ENCODE measurements around the gene CHEK2. TPM values are rescaled to one million over a fixed set of nuclear protein-coding genes. Genes with fewer than 3 reads are reported as not detected.

CHEK2 gene
- total RNA-seq, 1 donor from 2014 or later, result 8.3 TPM

- TF ChIP-seq, protein P1, sequence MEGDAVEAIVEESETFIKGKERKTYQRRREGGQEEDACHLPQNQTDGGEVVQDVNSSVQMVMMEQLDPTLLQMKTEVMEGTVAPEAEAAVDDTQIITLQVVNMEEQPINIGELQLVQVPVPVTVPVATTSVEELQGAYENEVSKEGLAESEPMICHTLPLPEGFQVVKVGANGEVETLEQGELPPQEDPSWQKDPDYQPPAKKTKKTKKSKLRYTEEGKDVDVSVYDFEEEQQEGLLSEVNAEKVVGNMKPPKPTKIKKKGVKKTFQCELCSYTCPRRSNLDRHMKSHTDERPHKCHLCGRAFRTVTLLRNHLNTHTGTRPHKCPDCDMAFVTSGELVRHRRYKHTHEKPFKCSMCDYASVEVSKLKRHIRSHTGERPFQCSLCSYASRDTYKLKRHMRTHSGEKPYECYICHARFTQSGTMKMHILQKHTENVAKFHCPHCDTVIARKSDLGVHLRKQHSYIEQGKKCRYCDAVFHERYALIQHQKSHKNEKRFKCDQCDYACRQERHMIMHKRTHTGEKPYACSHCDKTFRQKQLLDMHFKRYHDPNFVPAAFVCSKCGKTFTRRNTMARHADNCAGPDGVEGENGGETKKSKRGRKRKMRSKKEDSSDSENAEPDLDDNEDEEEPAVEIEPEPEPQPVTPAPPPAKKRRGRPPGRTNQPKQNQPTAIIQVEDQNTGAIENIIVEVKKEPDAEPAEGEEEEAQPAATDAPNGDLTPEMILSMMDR (IDR thresholded peaks at IDR 0.05), result no peak
- no peak for DNase-seq (ENCODE audit: low spot score)
- no peak overlapping the region for H3K4me3 Mint-ChIP-seq (ENCODE audit: unreplicated experiment)
- H3K36me3 Mint-ChIP-seq (ENCODE audit: low read depth), result no peaks in the 10 kb centered on the region
- H3K9me3 Mint-ChIP-seq (ENCODE audit: low read depth), result no peaks in the 10 kb centered on the region
- peaks cover 52% of the 10 kb centered on the region for H3K4me1 Mint-ChIP-seq (ENCODE audit: low read depth)
- H3K27me3 Mint-ChIP-seq (ENCODE audit: low read depth), result no peaks in the 10 kb centered on the region
- peak overlapping the region; percentile 45 for H3K27ac Mint-ChIP-seq (ENCODE audit: unreplicated experiment)
Measured at GRCh38 chr22:28715611-28716010, 26.0 kb downstream of the CHEK2 start.

DNA sequence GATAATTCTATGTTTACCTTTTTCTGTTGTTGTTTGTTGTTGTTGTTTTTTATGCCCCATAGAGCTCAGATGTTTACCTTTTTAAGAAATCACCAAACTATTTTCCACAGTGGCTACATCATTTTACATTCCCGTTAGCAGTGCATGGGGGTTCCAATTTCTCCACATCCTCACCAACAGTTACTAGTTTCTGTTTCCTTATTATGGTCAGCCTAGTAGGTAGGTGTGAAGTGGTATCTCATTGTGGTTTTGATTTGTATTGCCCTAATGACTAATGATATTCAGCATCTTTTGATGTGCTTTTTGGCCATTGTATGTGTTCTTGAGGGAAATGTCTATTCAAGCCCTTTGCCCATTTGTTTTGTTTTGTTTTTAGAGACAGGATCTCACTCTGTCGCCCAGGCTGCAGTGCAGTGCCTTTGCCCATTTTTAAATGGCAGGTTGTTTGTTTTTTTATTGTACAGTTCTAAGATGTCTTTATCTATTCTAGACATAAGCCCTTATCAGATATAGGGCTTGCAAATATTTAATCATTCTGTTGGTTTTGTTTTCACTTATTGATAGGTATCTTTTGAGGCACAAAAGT is 27.5 kb downstream of the CHEK2 start:
- no peaks in the 10 kb centered on the region for H3K9me3 Mint-ChIP-seq (ENCODE audit: low read depth)
- H3K27ac Mint-ChIP-seq (ENCODE audit: unreplicated experiment), result no peak overlapping the region
- TF ChIP-seq, protein P1 (IDR thresholded peaks at IDR 0.05), result no peak
- no peaks in the 10 kb centered on the region for H3K27me3 Mint-ChIP-seq (ENCODE audit: low read depth)
- H3K36me3 Mint-ChIP-seq (ENCODE audit: low read depth), result no peaks in the 10 kb centered on the region
- peaks cover 60% of the 10 kb centered on the region for H3K4me1 Mint-ChIP-seq (ENCODE audit: low read depth)
- H3K4me3 Mint-ChIP-seq (ENCODE audit: unreplicated experiment), result no peak overlapping the region
- no peak for DNase-seq (ENCODE audit: low spot score)

GRCh38 chr22:28711820-28712777 is 29.5 kb downstream of the CHEK2 start:
- Mint-ChIP-seq H3K27ac (ENCODE audit: unreplicated experiment) (peak overlapping the region; percentile 80), H3K36me3 (ENCODE audit: low read depth) (no peaks in the 10 kb centered on the region)

DNA sequence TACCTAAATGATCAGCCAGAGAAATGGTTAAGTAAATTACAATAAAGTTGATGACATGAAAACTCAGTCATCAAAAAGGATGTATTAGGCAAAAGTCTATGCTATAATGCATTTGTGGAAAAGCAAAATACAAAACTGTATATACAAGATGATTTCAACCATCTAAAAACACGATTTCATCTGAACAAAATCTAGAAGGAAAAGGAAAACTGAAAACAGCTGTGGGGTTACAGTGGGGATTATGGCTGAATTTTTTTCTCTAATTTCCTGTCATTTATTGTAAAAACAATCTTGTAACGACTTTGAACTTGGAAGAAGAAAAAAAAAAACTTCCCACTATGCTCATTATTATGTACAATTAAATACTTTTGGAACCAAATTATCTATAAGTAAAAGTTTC is 30.3 kb downstream of the CHEK2 start:
- DNase-seq (ENCODE audit: low spot score), result no peak
- Mint-ChIP-seq H3K9me3 (ENCODE audit: low read depth) (no peaks in the 10 kb centered on the region), H3K27me3 (ENCODE audit: low read depth) (no peaks in the 10 kb centered on the region), H3K36me3 (ENCODE audit: low read depth) (no peaks in the 10 kb centered on the region), H3K4me3 (ENCODE audit: unreplicated experiment) (no peak overlapping the region), H3K27ac (ENCODE audit: unreplicated experiment) (peak overlapping the region; percentile 80), H3K4me1 (ENCODE audit: low read depth) (peaks cover 57% of the 10 kb centered on the region)
- TF ChIP-seq, protein P1 (IDR thresholded peaks at IDR 0.05), result no peak

More at GRCh38 chr22:28711820-28712777, 29.5 kb downstream of the CHEK2 start:
- DNase-seq (ENCODE audit: low spot score), result no peak
- Mint-ChIP-seq H3K27me3 (ENCODE audit: low read depth) (no peaks in the 10 kb centered on the region), H3K4me1 (ENCODE audit: low read depth) (peaks cover 62% of the 10 kb centered on the region), H3K9me3 (ENCODE audit: low read depth) (no peaks in the 10 kb centered on the region), H3K4me3 (ENCODE audit: unreplicated experiment) (peak overlapping the region; percentile 36)
- TF ChIP-seq, protein P1 (IDR thresholded peaks at IDR 0.05), result peak; percentile 52

DNA sequence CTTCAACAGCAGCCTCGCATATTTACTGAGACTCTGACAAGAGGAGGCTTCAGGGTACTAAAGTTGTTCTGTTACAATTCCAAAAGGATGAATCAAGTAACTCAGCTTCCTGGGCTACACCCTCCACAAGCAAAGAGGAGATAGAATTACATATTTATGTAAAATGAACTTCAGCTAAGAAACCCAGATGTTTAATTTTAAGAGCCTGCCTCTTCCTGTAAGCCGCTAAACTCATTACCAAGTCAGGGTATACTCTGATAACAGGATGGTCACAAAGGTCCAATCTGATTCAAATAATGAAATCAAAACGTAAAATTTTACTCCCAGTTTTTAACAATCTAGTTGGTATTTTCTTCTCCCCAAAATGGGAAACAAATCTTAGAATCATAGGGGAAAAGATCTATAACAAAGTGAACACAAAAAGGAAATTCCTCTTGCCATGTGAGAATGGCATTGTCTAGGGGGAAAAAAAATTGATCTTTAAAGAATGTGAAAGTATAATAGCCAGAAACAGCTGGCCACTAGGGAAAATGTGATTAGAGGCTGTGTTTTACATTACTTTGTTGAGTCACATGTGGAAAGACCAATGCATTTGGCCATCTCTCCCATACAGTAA is 30.9 kb downstream of the CHEK2 start:
- Mint-ChIP-seq H3K27me3 (ENCODE audit: low read depth) (no peaks in the 10 kb centered on the region), H3K9me3 (ENCODE audit: low read depth) (no peaks in the 10 kb centered on the region)

More for the DNA sequence above, 30.9 kb downstream of the CHEK2 start:
- Mint-ChIP-seq H3K4me1 (ENCODE audit: low read depth) (peaks cover 50% of the 10 kb centered on the region), H3K27ac (ENCODE audit: unreplicated experiment) (peak overlapping the region; percentile 73), H3K36me3 (ENCODE audit: low read depth) (no peaks in the 10 kb centered on the region), H3K4me3 (ENCODE audit: unreplicated experiment) (peak overlapping the region; percentile 17)
- DNase-seq (ENCODE audit: low spot score), result no peak
- TF ChIP-seq, protein P1 (IDR thresholded peaks at IDR 0.05), result peak; percentile 42
